Measurements from ENCODE around the gene C1orf122.

Gene C1orf122

DNA sequence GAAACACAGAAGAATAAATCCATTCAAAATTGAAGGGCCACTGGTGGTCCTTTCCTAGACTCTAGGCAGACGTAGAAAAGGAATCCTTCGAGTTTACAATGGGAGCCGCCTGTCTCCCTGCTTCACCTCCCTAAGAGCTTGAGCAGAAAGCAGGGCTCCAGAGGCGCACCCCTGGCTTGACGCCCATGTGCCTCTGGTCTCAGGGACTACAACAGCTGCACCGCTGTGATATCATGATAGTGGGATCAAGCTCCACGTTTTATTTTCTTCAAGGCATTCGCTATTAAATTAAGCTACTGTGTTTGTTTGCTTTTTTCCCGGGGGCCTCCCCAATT is 403 bp upstream of the C1orf122 start:
- no peak for TF ChIP-seq CTCF (conservative IDR thresholded peaks at IDR 0.05; ENCODE audit: low read depth, low read length)
- no peak for DNase-seq (ENCODE audit: low read depth)
- H3K4me3 ChIP-seq (ENCODE audit: low read depth, low read length): peak overlapping the region; percentile 89

- H3K4me3 ChIP-seq (ENCODE audit: low read depth, low read length): peak overlapping the region; percentile 89
- TF ChIP-seq CTCF (conservative IDR thresholded peaks at IDR 0.05; ENCODE audit: low read depth, low read length): peak; percentile 22
- DNase-seq (ENCODE audit: low read depth): peak; percentile 85
Observed at GRCh38 chr1:37808369-37809319, 1.1 kb downstream of the C1orf122 start.

- no peak overlapping the region for H3K4me3 ChIP-seq (ENCODE audit: low read depth, low read length)
- peak; percentile 71 for DNase-seq (ENCODE audit: low read depth)
- TF ChIP-seq CTCF (conservative IDR thresholded peaks at IDR 0.05; ENCODE audit: low read depth, low read length): no peak
Observed at GRCh38 chr1:37809942-37810341, 2.4 kb downstream of the C1orf122 start.

- peak; percentile 97 for TF ChIP-seq CTCF (conservative IDR thresholded peaks at IDR 0.05; ENCODE audit: low read depth, low read length)
- DNase-seq (ENCODE audit: low read depth): peak; percentile 90
- H3K4me3 ChIP-seq (ENCODE audit: low read depth, low read length): no peak overlapping the region
Observed at GRCh38 chr1:37811027-37811655, 3.6 kb downstream of the C1orf122 start.

DNA sequence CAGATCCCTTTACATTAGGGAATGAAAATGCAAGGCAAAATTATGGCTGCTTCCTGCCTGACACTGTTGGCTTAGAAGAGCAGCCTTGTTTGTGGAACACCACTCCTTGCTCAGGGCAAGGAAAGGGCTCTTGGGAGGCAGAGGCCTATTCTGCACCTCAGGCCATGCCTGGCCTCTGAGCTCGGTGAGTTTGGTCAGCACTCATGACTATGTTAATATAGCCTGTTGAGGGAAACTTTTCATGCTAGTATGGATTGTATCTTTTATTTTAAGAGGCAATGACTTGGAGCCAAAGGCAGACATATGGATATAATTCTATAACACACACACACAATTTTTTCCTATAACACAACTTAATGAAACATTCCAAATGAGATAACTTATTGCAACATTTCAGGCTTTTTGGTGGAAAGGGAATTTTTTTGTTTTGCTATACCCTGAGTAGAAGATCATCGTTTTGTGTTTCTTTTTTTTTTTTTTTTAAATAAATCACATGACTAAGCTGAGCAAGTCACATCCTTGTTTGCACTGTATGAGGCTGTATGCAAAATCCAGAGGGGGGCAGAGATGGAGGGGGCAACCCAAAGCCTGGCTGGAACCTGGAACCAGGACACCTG is 6.0 kb downstream of the C1orf122 start:
- H3K4me3 ChIP-seq (ENCODE audit: low read depth, low read length): no peak overlapping the region
- DNase-seq (ENCODE audit: low read depth): no peak
- no peak for TF ChIP-seq CTCF (conservative IDR thresholded peaks at IDR 0.05; ENCODE audit: low read depth, low read length)

DNA sequence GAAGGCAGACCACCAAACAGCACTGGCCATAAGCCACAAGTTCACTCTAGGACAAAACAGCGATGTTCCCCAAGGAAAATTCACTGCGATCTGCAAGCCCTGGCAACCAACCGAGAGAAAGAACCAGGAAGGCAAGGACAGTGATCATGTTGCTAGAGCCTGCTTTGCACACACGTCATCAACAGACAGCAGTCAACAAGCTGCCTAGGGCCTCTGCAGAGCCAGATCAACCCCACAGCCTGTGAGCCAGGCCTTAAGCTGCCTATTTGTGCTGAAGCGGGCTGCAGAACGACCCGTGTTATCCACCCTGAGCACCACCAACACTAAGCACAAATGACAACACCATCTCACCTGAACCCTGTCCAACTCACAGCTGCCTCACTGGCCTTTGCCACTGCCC is 6.7 kb downstream of the C1orf122 start:
- H3K4me3 ChIP-seq (ENCODE audit: low read depth, low read length): no peak overlapping the region

More for the DNA sequence above, 6.7 kb downstream of the C1orf122 start:
- no peak for TF ChIP-seq CTCF (conservative IDR thresholded peaks at IDR 0.05; ENCODE audit: low read depth, low read length)
- no peak for DNase-seq (ENCODE audit: low read depth)
